CD4-positive, alpha-beta T cell treated with Interleukin-17A for 4 hours (primary cell): ENCODE measurements around the gene MSRB3.

ENCODE experiments used
- DNase-seq: peaks from one replicate; pipeline ENCODE4 v3.0.0-alpha.2; 2020; ENCODE audit warnings: mixed read lengths

The MSRB3 gene

DNA sequence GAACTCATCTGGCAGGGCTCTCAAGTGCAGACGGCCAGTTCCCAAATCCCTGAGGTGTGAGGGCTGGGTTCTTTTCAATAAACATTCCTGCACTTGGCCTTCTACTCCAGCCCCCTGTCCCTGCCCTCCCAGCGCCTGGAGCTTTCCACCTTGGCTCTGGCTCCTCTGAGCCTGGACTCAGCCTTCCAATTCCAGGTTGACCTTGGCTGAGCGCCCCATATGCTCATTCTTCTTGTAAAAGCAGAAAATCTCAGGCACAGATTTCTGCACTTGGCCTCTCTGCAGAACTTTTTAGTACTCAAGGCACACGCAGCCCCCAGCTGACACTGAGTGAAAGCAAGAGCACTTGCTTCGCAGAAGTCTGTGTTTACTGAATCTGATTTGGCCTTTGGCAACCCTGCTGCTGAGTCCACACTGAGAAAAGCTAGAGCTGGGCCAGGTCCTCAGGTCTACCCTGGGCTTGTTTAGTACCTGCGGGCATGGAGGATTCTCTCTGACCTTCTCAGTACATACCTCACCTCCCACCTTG, 222.7 kb downstream of the MSRB3 start:
- DNase-seq = no peak

GRCh38 chr12:65501935-65502334, 223.5 kb downstream of the MSRB3 start:
- DNase-seq = no peak

DNA sequence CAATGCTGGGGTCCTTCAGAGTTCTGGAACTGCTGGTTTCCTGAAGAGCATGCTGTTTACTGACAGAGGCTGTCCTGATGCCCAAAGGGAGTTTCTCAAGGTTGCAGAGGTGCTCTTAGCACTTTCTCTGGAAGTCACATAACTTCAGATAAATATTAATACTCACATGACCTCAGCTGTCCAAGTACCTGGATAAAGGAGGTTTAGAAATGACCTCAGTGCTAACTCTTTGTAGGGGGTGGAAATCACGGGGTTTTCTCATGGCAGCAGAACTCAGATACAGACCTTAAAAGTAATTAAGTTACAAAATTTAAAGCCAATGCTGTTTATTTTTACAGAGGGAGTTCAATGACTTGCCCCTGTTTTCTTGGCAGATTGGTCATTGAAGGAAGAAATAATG, 225.9 kb downstream of the MSRB3 start:
- DNase-seq = no peak

DNA sequence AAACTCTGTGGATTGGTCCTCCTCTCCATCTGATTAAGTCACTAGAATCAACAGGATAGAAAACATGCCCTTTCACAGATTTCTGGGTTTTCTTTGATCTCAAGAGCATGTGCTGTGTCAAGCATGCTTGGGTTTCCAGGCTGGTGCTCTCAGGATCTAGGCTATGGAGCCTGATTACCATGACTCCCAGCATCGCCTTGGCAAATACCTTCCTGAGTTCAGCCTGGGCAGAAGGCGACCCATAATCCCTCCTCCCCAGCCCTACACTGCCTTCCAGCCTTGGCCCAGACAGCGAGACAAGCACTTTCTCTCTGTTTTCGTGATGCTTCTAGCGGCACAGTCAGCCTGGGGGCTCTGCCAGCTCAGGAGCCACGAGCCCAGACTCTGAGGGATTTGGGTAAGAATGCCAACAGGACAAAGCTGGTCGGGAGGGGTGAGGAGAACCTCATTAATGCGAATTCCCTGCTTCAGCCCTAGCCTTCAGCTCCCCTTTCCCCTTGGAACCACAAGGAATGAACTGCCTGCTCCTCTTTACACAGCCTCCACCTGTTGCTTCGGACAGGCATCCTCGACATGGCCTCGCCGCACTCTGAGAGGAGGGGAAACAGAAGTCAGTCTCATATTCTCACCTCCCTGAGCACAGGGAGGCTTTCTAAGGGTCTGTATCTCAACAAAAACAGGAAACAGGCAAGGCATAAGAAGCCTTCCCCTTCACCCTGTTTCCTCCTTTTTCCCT, 227.1 kb downstream of the MSRB3 start:
- no peak for DNase-seq

DNA sequence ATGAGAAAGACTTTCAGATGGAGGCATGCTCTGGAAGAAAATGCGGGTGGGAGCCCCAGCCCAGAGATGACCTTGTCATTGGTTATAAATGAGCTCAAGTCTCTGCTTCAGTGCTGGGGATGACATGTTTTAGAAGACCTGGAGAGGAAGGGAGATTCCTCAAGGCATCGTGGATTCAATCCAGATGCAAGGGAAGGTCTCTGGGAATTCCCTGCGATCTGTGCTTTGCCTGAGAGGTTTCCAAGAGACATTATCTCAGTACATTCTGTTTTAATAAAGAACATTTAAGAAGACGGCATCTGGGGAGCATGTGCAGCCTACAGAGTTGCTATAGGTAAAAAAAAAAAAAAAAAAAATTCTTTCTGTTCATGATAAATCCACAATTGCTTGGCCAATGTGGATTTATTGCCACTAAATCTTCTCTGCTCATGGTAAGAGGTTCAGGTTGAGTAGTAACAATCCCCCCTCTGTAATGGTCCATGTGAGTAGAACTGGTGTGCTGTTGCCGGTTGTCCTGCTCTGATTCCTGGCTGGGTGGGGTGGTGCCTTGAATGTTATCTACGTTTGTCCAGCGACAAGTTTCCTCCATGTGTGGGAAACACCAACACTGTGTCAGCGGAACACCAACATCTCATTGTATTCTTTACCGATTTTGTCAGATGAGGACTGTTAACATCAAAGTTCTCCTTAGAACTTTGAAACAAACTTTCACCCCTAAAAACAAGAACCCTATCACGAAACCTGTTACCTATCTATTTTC, 230.0 kb downstream of the MSRB3 start:
- no peak for DNase-seq

DNA sequence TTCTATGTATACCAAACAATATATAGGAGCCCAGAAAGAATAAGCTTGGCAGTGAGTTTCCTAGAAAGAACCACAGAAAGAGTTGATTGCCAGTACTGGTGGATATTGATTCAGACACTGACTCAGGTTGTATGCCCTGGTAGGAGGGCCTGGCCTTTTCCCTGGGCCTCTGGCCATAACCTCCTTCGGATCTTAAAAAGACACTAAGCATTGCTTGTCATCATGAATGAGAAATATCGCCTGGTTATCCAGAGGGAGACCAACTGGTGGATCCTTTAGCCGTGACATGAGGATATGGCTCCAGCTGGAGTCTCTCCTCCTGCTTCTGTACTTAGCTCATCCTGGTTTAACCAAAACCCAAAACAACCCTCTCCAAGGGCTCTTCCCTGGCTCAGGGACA, 231.5 kb downstream of the MSRB3 start:
- DNase-seq = no peak

GRCh38 chr12:65510584-65511050, 232.1 kb downstream of the MSRB3 start:
- DNase-seq = no peak

- DNase-seq = no peak
These were observed 232.8 kb downstream of the MSRB3 start for GRCh38 chr12:65511134-65511834.

DNA sequence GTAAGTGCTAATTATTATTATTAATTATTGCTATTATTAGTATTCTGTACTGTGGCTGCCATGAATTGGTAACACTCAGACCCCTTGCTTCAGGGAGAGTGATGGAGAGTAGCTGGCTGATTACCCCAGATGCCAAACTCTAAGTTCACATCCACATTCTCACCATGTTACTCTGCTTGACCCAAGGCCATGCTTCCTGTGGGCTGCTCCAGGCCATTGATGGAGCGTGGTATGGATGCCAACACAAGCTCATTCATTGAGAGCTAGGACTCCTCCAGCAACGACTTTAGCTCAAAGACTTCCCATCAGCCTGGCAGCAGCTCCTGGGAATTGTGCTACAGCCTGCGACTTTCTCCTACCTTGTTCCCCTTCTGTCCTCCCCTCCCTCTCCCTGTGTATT, 233.4 kb downstream of the MSRB3 start:
- no peak for DNase-seq
